ENCODE data around the gene MEIOB.

Gene MEIOB

GRCh38 chr16:1791943-1792812 is 79.8 kb downstream of the MEIOB start:
- TF ChIP-seq TARDBP (IDR thresholded peaks at IDR 0.05): no peak
- no peak for DNase-seq (ENCODE audit: extremely low spot score)
- ChIA-PET CTCF (no interaction called here), POLR2A (interaction anchor here (0.8 to 2.9 kb wide), 2 partner anchors 9 to 12 kb away, joined by 3 to 25 read pairs; partner anchors contain the start of genes NUBP2 and SPSB3)

- TF ChIP-seq HDGF (IDR thresholded peaks at IDR 0.05; ENCODE audit: borderline replicate concordance) (no peak), TARDBP (IDR thresholded peaks at IDR 0.05) (no peak), NFRKB (IDR thresholded peaks at IDR 0.05) (no peak), BHLHE40 (IDR thresholded peaks at IDR 0.05; ENCODE audit: borderline replicate concordance) (no peak), CTBP1 (IDR thresholded peaks at IDR 0.05; ENCODE audit: borderline replicate concordance) (no peak), ZNF384 (IDR thresholded peaks at IDR 0.05) (no peak), LEF1 (IDR thresholded peaks at IDR 0.05; ENCODE audit: borderline replicate concordance) (no peak), SUZ12 (IDR thresholded peaks at IDR 0.05) (no peak), PKNOX1 (IDR thresholded peaks at IDR 0.05) (no peak), L3MBTL2 (conservative IDR thresholded peaks at IDR 0.05) (no peak), FOXA1 (IDR thresholded peaks at IDR 0.05) (no peak), SP1 (IDR thresholded peaks at IDR 0.05) (no peak), ARNT (IDR thresholded peaks at IDR 0.05) (no peak), FOXM1 (IDR thresholded peaks at IDR 0.05; ENCODE audit: borderline replicate concordance) (no peak), ELF4 (IDR thresholded peaks at IDR 0.05) (no peak), FOXK2 (IDR thresholded peaks at IDR 0.05) (no peak)
- ChIA-PET POLR2A (interaction anchor here (0.9 to 2.9 kb wide), 2 partner anchors 9 to 152 kb away, joined by 3 to 25 read pairs; partner anchors contain the start of genes MSRB1, NUBP2 and SPSB3), CTCF (no interaction called here)
Observed at GRCh38 chr16:1791256-1791942, 80.6 kb downstream of the MEIOB start.

GRCh38 chr16:1790611-1791255 is 81.2 kb downstream of the MEIOB start:
- no peak for DNase-seq (ENCODE audit: extremely low spot score)
- ChIA-PET POLR2A (interaction anchor here (0.9 to 2.9 kb wide), 2 partner anchors 8 to 153 kb away, joined by 3 to 25 read pairs; partner anchors contain the start of genes MSRB1, NUBP2 and SPSB3), CTCF (no interaction called here)
- TF ChIP-seq L3MBTL2 (conservative IDR thresholded peaks at IDR 0.05): no peak
- TF ChIP-seq ARNT (IDR thresholded peaks at IDR 0.05): no peak
- TF ChIP-seq FOXM1 (IDR thresholded peaks at IDR 0.05; ENCODE audit: borderline replicate concordance): no peak
- no peak for TF ChIP-seq SUZ12 (IDR thresholded peaks at IDR 0.05)
- TF ChIP-seq FOXK2 (IDR thresholded peaks at IDR 0.05): no peak

More at GRCh38 chr16:1791256-1791942, 80.6 kb downstream of the MEIOB start:
- no peak for DNase-seq (ENCODE audit: extremely low spot score)

- DNase-seq (ENCODE audit: extremely low spot score): no peak
- ChIA-PET POLR2A (no interaction called here), CTCF (no interaction called here)
- no peak for TF ChIP-seq ELF4 (IDR thresholded peaks at IDR 0.05)
- TF ChIP-seq LEF1 (IDR thresholded peaks at IDR 0.05; ENCODE audit: borderline replicate concordance): no peak
- no peak for TF ChIP-seq FOXK2 (IDR thresholded peaks at IDR 0.05)
- no peak for TF ChIP-seq SUZ12 (IDR thresholded peaks at IDR 0.05)
- TF ChIP-seq FOXM1 (IDR thresholded peaks at IDR 0.05; ENCODE audit: borderline replicate concordance): no peak
- no peak for TF ChIP-seq FOXA1 (IDR thresholded peaks at IDR 0.05)
- no peak for TF ChIP-seq SP1 (IDR thresholded peaks at IDR 0.05)
- TF ChIP-seq BHLHE40 (IDR thresholded peaks at IDR 0.05; ENCODE audit: borderline replicate concordance): no peak
- TF ChIP-seq NFRKB (IDR thresholded peaks at IDR 0.05): no peak
- no peak for TF ChIP-seq CTBP1 (IDR thresholded peaks at IDR 0.05; ENCODE audit: borderline replicate concordance)
- TF ChIP-seq PKNOX1 (IDR thresholded peaks at IDR 0.05): no peak
- no peak for TF ChIP-seq TARDBP (IDR thresholded peaks at IDR 0.05)
- TF ChIP-seq ARNT (IDR thresholded peaks at IDR 0.05): no peak
- TF ChIP-seq L3MBTL2 (conservative IDR thresholded peaks at IDR 0.05): no peak
- TF ChIP-seq HDGF (IDR thresholded peaks at IDR 0.05; ENCODE audit: borderline replicate concordance): no peak
- TF ChIP-seq ZNF384 (IDR thresholded peaks at IDR 0.05): no peak
Observed at GRCh38 chr16:1790261-1790610, 81.7 kb downstream of the MEIOB start.

- ChIA-PET CTCF (no interaction called here), POLR2A (no interaction called here)
- TF ChIP-seq ZNF384 (IDR thresholded peaks at IDR 0.05) (no peak), FOXM1 (IDR thresholded peaks at IDR 0.05; ENCODE audit: borderline replicate concordance) (no peak), SP1 (IDR thresholded peaks at IDR 0.05) (no peak), NFRKB (IDR thresholded peaks at IDR 0.05) (no peak), CTBP1 (IDR thresholded peaks at IDR 0.05; ENCODE audit: borderline replicate concordance) (no peak), LEF1 (IDR thresholded peaks at IDR 0.05; ENCODE audit: borderline replicate concordance) (no peak), L3MBTL2 (conservative IDR thresholded peaks at IDR 0.05) (no peak), FOXK2 (IDR thresholded peaks at IDR 0.05) (no peak)
- DNase-seq (ENCODE audit: extremely low spot score): no peak
Observed at GRCh38 chr16:1789643-1790045, 82.3 kb downstream of the MEIOB start.

- TF ChIP-seq PKNOX1 (IDR thresholded peaks at IDR 0.05) (no peak), FOXK2 (IDR thresholded peaks at IDR 0.05) (no peak), CTBP1 (IDR thresholded peaks at IDR 0.05; ENCODE audit: borderline replicate concordance) (no peak), HDGF (IDR thresholded peaks at IDR 0.05; ENCODE audit: borderline replicate concordance) (no peak), ELF4 (IDR thresholded peaks at IDR 0.05) (no peak), TARDBP (IDR thresholded peaks at IDR 0.05) (no peak), FOXA1 (IDR thresholded peaks at IDR 0.05) (no peak), ARNT (IDR thresholded peaks at IDR 0.05) (no peak), ZNF384 (IDR thresholded peaks at IDR 0.05) (no peak), SUZ12 (IDR thresholded peaks at IDR 0.05) (no peak), L3MBTL2 (conservative IDR thresholded peaks at IDR 0.05) (no peak), LEF1 (IDR thresholded peaks at IDR 0.05; ENCODE audit: borderline replicate concordance) (no peak), SP1 (IDR thresholded peaks at IDR 0.05) (no peak), NFRKB (IDR thresholded peaks at IDR 0.05) (no peak)
- ChIA-PET POLR2A (interaction anchor here (1.0 kb wide), 1 partner anchor 16 kb away, joined by 3 read pairs; the partner anchor contains the start of genes EME2 and MRPS34), CTCF (no interaction called here)
- no peak for DNase-seq (ENCODE audit: extremely low spot score)
Observed at GRCh38 chr16:1788708-1789100, 83.3 kb downstream of the MEIOB start.
